Skin of body (tissue), 2 donors: ENCODE results near the gene KANSL2. TPM values are rescaled to one million over a fixed set of nuclear protein-coding genes. Genes with fewer than 3 reads are reported as not detected.
"Not testable (repeated sequence)": the region's sequence is repeated elsewhere in the genome, so short reads cannot be mapped to it uniquely, and the experiment has no call there.

Experiments
- DNase-seq: peaks from one replicate; lab custom pipeline; 2025; lab: John Stamatoyannopoulos, UW
- total RNA-seq: library from RNA; depleted of rRNA; stranded (reverse); fragments of >200 nt; gene quantifications from one replicate; pipeline ENCODE4 v1.2.3, GENCODE V29; 2014

Gene KANSL2
- total RNA-seq, 1 donor from 2014 or later: 43.3 TPM

GRCh38 chr12:48686037-48686595 lies 4.1 kb upstream of the KANSL2 start:
- DNase-seq: no peak

GRCh38 chr12:48683534-48683933 lies 1.5 kb upstream of the KANSL2 start:
- no peak for DNase-seq

- no peak for DNase-seq
These were observed 889 bp upstream of the KANSL2 start for GRCh38 chr12:48682927-48683326.

GRCh38 chr12:48682533-48682905 lies 481 bp upstream of the KANSL2 start:
- DNase-seq: not testable (repeated sequence)

- DNase-seq: no peak
These were observed 684 bp downstream of the KANSL2 start for GRCh38 chr12:48681399-48681709.

- no peak for DNase-seq
These were observed 1.2 kb downstream of the KANSL2 start for GRCh38 chr12:48680861-48681260.

- DNase-seq: no peak
These were observed 3.4 kb downstream of the KANSL2 start for GRCh38 chr12:48678551-48679185.

- DNase-seq: no peak
These were observed 10.7 kb downstream of the KANSL2 start for GRCh38 chr12:48671231-48671856.

GRCh38 chr12:48668996-48669395 lies 13.0 kb downstream of the KANSL2 start:
- DNase-seq: no peak

GRCh38 chr12:48659863-48660262 lies 22.2 kb downstream of the KANSL2 start:
- no peak for DNase-seq

- DNase-seq: no peak
These were observed 30.4 kb downstream of the KANSL2 start for GRCh38 chr12:48651681-48652080.

GRCh38 chr12:48645354-48645753 lies 36.7 kb downstream of the KANSL2 start:
- not testable (repeated sequence) for DNase-seq

GRCh38 chr12:48643011-48643410 lies 39.0 kb downstream of the KANSL2 start:
- DNase-seq: no peak

GRCh38 chr12:48641752-48642555 lies 40.1 kb downstream of the KANSL2 start:
- not testable (repeated sequence) for DNase-seq

- DNase-seq: no peak
These were observed 41.2 kb downstream of the KANSL2 start for GRCh38 chr12:48640854-48641253.

GRCh38 chr12:48640428-48640827 lies 41.6 kb downstream of the KANSL2 start:
- DNase-seq: no peak

GRCh38 chr12:48631071-48631470 lies 51.0 kb downstream of the KANSL2 start:
- no peak for DNase-seq

GRCh38 chr12:48630346-48630745 lies 51.7 kb downstream of the KANSL2 start:
- no peak for DNase-seq

GRCh38 chr12:48629541-48629940 lies 52.5 kb downstream of the KANSL2 start:
- DNase-seq: no peak

GRCh38 chr12:48627556-48627955 lies 54.5 kb downstream of the KANSL2 start:
- DNase-seq: no peak

GRCh38 chr12:48622997-48623396 lies 59.0 kb downstream of the KANSL2 start:
- not testable (repeated sequence) for DNase-seq

GRCh38 chr12:48618541-48618940 lies 63.5 kb downstream of the KANSL2 start:
- peak; percentile 40 for DNase-seq
